Choroid plexus epithelial cell (primary cell): Measurements from ENCODE around the gene AOPEP.

ENCODE experiments used
- DNase-seq: peaks from one replicate; pipeline ENCODE4 v3.0.0-alpha.2; 2010; ENCODE audit warnings: low read depth
- H3K4me3 ChIP-seq: 2 replicates; pipeline ENCODE4 v1.5.1; 2011; ENCODE audit warnings: low read depth, mild to moderate bottlenecking, control low read depth, low read length, moderate library complexity
- CTCF ChIP-seq: conservative IDR thresholded peaks from 2 replicates; pipeline ENCODE4 v1.5.1; 2011; ENCODE audit warnings: low read depth, mild to moderate bottlenecking, control low read depth, inconsistent platforms, low read length, moderate library complexity

AOPEP gene

DNA sequence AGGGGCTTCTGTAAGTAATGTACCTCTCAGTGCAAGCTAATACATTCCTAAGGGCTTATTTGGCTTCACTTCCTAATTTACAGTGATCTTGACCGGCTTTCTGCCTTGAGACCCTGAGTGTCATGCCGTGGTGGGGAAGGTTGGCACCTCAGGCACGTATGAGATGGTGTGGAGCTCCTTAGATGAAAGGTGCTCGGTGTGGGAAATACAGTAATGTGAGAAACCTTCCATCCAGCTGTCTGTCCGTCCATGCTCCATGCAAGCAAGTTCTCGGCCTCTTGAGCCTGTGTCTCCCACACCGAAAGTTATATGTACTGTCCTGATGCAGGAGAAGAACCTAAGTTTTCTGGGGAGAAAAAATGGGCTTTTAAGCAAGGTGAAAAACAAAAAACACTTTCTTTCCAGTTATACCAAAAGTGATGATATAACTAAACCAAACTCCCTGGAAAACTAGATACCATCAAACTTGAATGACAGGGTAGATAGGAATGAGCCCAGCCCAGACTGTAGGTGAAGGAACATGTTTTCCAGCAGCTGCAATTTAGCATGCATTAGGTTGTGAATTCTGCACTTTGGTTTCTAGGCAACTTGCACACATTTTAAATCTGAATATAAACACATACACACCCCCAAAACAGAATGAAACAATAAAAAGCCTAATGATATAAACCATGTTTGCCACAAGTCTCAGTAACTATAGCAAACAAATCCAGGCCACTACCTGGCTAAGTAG is 311.5 kb downstream of the AOPEP start:
- H3K4me3 ChIP-seq = no peak overlapping the region
- no peak for DNase-seq
- no peak for TF ChIP-seq CTCF

DNA sequence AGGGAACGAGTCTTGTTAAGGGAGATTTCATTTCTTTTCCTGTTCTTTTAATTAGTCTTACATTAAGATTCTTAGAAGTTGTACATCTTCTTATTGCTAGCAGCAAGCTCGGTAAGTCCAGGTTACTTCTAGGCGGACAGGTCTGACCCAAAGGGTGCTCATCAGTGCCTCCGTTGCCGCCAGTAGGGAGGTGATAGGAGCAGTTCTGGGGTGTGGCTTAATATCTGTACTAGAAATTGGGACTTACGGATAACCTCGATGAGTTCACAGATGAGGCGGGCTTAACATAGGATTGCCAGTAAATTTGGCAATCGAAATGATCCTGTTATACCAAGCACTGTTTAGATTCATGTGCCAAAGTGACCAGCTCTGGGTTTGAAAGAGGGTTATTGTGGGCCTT is 312.2 kb downstream of the AOPEP start:
- no peak for TF ChIP-seq CTCF
- no peak overlapping the region for H3K4me3 ChIP-seq
- DNase-seq = no peak

GRCh38 chr9:95040106-95040505 is 313.6 kb downstream of the AOPEP start:
- no peak for TF ChIP-seq CTCF
- no peak overlapping the region for H3K4me3 ChIP-seq
- DNase-seq = no peak

DNA sequence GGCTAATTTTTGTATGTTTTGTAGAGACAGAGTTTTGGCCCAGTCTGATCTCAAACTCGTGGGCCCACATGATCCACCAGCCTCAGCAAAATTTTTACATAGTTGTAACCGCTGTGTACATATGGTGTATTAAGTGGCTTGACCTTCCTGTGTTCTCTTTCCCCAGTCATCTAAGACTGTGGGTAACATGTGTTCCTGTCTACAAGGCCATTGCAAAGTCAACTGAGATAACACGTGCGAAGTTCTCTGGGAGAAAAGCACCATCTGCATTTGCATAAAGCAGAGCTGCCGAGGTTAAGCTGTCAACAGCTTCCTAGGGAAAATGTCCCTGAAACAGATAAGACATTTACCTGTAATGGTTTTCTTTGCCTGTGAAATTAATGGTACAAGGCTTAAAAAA is 317.3 kb downstream of the AOPEP start:
- DNase-seq = peak; percentile 29
- no peak for TF ChIP-seq CTCF
- no peak overlapping the region for H3K4me3 ChIP-seq

DNA sequence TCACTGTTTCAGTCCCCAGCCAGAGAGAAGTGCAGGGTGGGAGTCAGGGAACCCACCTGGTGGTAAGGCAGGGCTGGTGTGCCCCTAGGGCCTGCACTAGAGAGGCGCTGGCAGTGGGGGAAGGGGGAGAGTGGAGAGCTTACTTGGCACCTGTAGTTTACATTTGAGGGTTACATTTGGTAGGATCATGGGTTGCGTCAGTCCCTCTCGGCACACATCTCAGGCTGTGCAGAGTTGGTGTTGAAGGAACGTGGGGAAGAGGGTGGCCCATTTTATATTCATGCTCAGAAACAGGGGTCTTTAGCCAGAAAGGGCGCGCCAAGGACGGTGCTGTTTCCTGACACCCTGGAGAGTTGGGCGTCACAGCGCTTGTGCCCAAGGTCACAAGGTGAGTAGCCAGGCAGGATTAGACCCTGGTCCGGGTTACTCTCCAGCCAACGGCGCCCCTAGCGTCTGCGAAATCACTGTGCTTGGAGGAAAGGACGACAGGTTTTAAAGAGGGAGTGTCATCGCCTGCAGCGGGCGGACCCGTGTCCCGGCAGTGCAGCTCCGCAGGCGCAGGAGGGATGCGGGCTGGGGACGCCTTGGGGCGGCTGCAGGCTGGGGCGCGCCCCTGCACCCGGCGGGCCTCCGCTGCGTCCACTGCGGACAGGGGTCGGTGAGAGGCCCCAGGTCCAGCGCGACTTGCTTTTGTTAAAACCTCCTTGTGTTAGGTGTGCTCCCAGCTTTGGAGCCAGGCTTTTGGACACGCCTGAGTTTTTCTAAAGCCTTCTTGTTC is 318.4 kb downstream of the AOPEP start:
- H3K4me3 ChIP-seq = no peak overlapping the region
- DNase-seq = no peak
- peak; percentile 58 for TF ChIP-seq CTCF

DNA sequence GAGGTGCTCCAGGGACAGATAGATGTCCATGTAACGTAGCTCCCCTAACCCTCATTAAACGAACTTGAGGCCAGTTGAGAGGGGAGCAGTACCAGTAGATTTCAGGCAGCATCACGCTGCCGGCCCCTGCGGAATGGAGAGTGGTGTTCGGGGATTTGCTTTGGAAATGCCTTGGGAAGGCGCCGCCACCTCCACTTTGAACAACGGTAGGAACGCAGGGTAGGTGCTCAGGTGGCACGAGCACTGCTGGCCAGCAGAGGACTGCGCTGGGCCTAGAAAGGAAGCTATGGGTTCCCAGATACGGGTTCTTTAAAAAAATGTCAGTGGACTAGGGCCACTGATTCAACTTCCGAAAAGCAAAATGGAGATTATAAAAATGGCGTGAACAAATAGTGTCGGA is 319.3 kb downstream of the AOPEP start:
- H3K4me3 ChIP-seq = no peak overlapping the region
- no peak for TF ChIP-seq CTCF
- no peak for DNase-seq
